ENCODE measurements around the gene SCUBE1. TPM values are rescaled to one million over a fixed set of nuclear protein-coding genes. Genes with fewer than 3 reads are reported as not detected.

Gene SCUBE1
- total RNA-seq, 4 donors from 2014 or later, result 33.3 to 109 (median 66.3) TPM

- H3K4me3 ChIP-seq, result peak overlapping the region; percentile 81 to 90 (median 83)
- DNase-seq (ENCODE audit: extremely low spot score), result peak; percentile 97
- no peaks in the 10 kb centered on the region for H3K9me3 ChIP-seq
- H3K27ac ChIP-seq (replicated peaks in 1 of 4), result peak overlapping the region; percentile 81 to 93 (median 85)
- H3K27me3 ChIP-seq, result no peaks in the 10 kb centered on the region
- 33% methylated on average over 11 of the region's 86 CpGs for WGBS
- peaks cover 0 to 5% (median 2%) of the 10 kb centered on the region in 4 donors for H3K36me3 ChIP-seq
- H3K4me1 ChIP-seq, result peaks cover 16 to 37% (median 25%) of the 10 kb centered on the region in 4 donors
- TF ChIP-seq EP300 (IDR thresholded peaks at IDR 0.05) (no peak), POLR2AphosphoS5 (IDR thresholded peaks at IDR 0.05) (peak; percentile 86 to 91), CTCF (IDR thresholded peaks at IDR 0.05) (peak; percentile 77 to 85 (median 78)), POLR2A (IDR thresholded peaks at IDR 0.05; ENCODE audit: low read depth) (no peak)
- intact Hi-C loops (cut with DNase I), result no loop called here
Measured at GRCh38 chr22:43187171-43188099, 155.7 kb downstream of the SCUBE1 start.

GRCh38 chr22:43186272-43187170 lies 156.7 kb downstream of the SCUBE1 start, which contains the start of gene TTLL12:
Gene TTLL12, minus strand, starts transcription at chr22:43187134. Its CDS starts 65 bp downstream, at chr22:43187069.
- intact Hi-C loops (cut with DNase I), result no loop called here
- H3K9me3 ChIP-seq, result no peaks in the 10 kb centered on the region
- H3K27ac ChIP-seq (replicated peaks in 1 of 4), result peak within 1 kb of the TSS; percentile 85 to 94 (median 87)
- H3K4me1 ChIP-seq, result peaks cover 16 to 37% (median 25%) of the 10 kb centered on the region in 4 donors
- peak within 1 kb of the TSS; percentile 81 to 90 (median 83) for H3K4me3 ChIP-seq
- TF ChIP-seq POLR2A (IDR thresholded peaks at IDR 0.05; ENCODE audit: low read depth) (no peak), EP300 (IDR thresholded peaks at IDR 0.05) (no peak), CTCF (IDR thresholded peaks at IDR 0.05) (no peak), POLR2AphosphoS5 (IDR thresholded peaks at IDR 0.05) (no peak)
- 1% methylated on average over 37 of the region's 87 CpGs for WGBS
- no peak for DNase-seq (ENCODE audit: extremely low spot score)
- H3K27me3 ChIP-seq, result no peaks in the 10 kb centered on the region
- peaks cover 0 to 14% (median 7%) of the 10 kb centered on the region in 4 donors for H3K36me3 ChIP-seq

- intact Hi-C loops (cut with DNase I), result no loop called here
- no peak for DNase-seq (ENCODE audit: extremely low spot score)
- TF ChIP-seq CTCF (IDR thresholded peaks at IDR 0.05), result no peak
- no peak for TF ChIP-seq EP300 (IDR thresholded peaks at IDR 0.05)
- TF ChIP-seq POLR2AphosphoS5 (IDR thresholded peaks at IDR 0.05), result no peak
- no peak for TF ChIP-seq POLR2A (IDR thresholded peaks at IDR 0.05; ENCODE audit: low read depth)
- peaks cover 0 to 20% (median 10%) of the 10 kb centered on the region in 4 donors for H3K36me3 ChIP-seq
- H3K4me1 ChIP-seq, result peaks cover 16 to 37% (median 25%) of the 10 kb centered on the region in 4 donors
- H3K27me3 ChIP-seq, result no peaks in the 10 kb centered on the region
- H3K27ac ChIP-seq (replicated peaks in 1 of 4), result peak overlapping the region; percentile 85 to 94 (median 87)
- H3K9me3 ChIP-seq, result no peaks in the 10 kb centered on the region
- 19% methylated on average over 12 of the region's 12 CpGs for whole genome bisulfite sequencing
- peak overlapping the region; percentile 81 to 90 (median 83) for H3K4me3 ChIP-seq
Measured at GRCh38 chr22:43185860-43186261, 157.3 kb downstream of the SCUBE1 start.

GRCh38 chr22:43183496-43184277 lies 159.5 kb downstream of the SCUBE1 start:
- TF ChIP-seq POLR2A (IDR thresholded peaks at IDR 0.05; ENCODE audit: low read depth) (no peak), CTCF (IDR thresholded peaks at IDR 0.05) (no peak), EP300 (IDR thresholded peaks at IDR 0.05) (no peak), POLR2AphosphoS5 (IDR thresholded peaks at IDR 0.05) (no peak)
- intact Hi-C loops (cut with DNase I), result no loop called here
- no peak for DNase-seq (ENCODE audit: extremely low spot score)
- Histone ChIP-seq H3K27ac (replicated peaks in 1 of 4) (no peak overlapping the region), H3K27me3 (no peaks in the 10 kb centered on the region), H3K4me1 (peaks cover 16 to 37% (median 25%) of the 10 kb centered on the region in 4 donors), H3K9me3 (no peaks in the 10 kb centered on the region), H3K4me3 (no peak overlapping the region), H3K36me3 (peaks cover 10 to 42% (median 31%) of the 10 kb centered on the region in 4 donors)
- WGBS, result 89% methylated on average over 10 of the region's 12 CpGs
